CD4-positive, alpha-beta T cell treated with Interleukin-10 for 1 hour (primary cell): Measurements from ENCODE around the gene ST3GAL3.

Experiments used
- DNase-seq: peaks from one replicate; pipeline ENCODE4 v3.0.0-alpha.2; 2020

The ST3GAL3 gene

GRCh38 chr1:43789604-43790550 is 82.5 kb downstream of the ST3GAL3 start:
- peak; percentile 24 for DNase-seq

DNA sequence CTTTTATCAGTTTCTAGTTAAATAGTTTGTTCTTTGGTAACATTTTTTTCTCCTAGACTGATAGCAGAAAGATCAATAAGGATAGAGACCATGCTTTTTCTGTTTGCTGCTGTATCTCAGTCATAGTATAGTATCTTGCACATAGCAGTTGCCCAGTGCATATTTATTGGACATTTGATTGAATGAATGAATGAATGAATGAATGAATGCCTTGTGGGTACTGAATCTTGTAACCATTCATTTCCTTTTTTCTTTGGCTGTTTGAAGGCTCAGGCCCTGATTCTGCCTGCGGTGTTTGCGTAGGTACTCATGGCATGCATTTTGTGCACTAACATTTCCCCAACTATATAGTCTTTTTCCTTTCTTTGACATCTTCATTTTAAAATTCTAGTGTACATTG is 83.9 kb downstream of the ST3GAL3 start:
- DNase-seq: no peak

GRCh38 chr1:43796111-43796581 is 88.8 kb downstream of the ST3GAL3 start:
- no peak for DNase-seq

GRCh38 chr1:43797891-43798290 is 90.6 kb downstream of the ST3GAL3 start:
- no peak for DNase-seq

GRCh38 chr1:43799656-43800635 is 92.6 kb downstream of the ST3GAL3 start:
- no peak for DNase-seq

DNA sequence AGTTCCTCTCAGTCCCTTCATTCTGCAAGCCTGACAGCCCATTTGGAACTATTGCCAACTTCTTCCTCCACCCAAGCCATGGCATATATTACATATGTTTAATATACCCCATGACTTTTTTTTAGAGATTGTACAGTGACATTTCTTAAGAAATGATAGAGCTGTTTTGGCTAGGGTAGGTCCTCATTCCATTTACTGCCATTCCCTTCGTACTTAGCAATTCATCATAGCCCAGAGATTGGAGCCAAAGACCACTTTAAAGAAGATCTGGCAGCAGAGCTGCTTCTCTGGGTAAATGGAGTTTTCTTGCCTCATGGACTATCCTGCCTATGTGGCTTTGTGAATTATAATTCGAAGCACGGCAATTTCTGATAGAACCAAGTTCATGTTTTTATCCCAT is 93.4 kb downstream of the ST3GAL3 start:
- no peak for DNase-seq

- no peak for DNase-seq
Measured at GRCh38 chr1:43801203-43801602, 93.9 kb downstream of the ST3GAL3 start.

GRCh38 chr1:43802356-43802980 is 95.1 kb downstream of the ST3GAL3 start:
- no peak for DNase-seq

DNA sequence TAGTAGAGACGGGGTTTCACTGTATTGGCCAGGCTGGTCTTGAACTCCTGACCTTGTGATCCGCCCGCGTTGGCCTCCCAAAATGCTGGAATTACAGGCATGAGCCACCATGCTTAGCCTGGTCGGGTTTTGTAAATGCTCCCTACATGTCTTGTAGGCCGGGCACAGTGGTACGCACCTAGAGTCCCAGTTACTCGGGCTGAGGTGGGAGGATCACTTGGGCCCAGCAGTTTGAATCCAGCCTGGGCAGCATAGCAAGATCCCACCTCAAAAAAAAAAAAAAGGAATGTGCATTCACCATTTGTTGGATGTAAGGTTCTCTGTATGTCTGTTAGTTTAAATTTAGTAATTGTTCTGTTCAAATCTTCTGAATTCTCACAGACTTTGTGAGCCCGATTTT is 95.8 kb downstream of the ST3GAL3 start:
- DNase-seq: no peak

GRCh38 chr1:43803646-43804045 is 96.3 kb downstream of the ST3GAL3 start:
- DNase-seq: no peak

DNA sequence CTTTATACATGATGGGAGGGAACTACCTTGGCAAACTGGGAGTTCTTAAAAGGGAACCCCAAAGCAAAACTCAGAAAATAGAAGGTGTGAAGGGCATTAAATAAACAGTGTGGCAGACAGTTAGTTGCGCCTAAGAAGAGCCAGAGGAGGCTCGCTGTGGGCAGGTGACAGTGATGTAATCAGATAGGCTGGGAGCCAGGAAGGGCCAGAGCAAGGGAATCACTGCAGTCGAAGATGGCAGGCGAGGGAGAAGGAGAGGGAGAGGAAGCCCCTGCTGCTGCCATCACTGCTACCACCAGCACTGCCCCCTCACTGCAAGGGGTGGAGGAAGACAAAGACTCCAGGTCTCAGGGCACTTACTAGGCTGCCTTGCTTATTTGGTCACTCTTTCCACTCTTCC is 97.2 kb downstream of the ST3GAL3 start:
- no peak for DNase-seq

DNA sequence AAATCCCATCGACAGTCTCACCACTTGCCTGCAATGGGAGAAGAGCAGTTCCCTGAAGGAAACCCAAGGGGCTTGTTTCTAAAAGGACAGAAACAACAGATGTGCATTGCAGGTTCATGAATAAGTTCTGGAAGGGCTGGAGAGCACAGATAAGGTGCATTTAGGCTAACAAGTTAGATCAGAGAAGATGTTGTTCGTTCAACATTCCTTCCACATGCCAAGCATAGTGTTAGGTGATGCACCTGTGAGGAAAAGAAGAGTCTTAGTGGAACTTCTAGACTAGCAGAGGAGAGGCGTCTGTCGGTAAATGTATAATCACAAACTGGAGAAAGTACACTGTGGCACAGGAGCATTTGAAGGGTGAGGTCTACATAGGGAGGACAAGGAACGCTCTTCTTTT is 98.0 kb downstream of the ST3GAL3 start:
- DNase-seq: no peak

DNA sequence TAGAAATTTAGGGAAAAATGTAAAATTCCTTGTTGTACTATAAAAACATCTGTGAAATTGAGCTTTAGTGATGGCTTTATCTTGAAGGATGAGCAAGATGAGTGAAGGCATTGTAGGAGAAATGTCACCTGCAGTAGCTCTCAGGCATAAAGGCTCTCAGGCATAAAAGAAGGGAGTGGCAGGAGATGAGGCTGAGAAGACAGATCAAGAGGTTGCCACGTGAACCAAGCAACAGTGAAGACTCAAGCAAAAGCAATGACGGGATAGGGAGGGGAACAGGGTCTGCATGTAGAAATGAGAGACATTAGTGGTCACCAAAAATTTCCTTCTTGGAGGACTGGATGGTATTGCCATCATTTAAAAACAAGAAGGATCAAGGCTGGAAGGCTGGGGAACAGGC is 98.8 kb downstream of the ST3GAL3 start:
- DNase-seq: no peak

DNA sequence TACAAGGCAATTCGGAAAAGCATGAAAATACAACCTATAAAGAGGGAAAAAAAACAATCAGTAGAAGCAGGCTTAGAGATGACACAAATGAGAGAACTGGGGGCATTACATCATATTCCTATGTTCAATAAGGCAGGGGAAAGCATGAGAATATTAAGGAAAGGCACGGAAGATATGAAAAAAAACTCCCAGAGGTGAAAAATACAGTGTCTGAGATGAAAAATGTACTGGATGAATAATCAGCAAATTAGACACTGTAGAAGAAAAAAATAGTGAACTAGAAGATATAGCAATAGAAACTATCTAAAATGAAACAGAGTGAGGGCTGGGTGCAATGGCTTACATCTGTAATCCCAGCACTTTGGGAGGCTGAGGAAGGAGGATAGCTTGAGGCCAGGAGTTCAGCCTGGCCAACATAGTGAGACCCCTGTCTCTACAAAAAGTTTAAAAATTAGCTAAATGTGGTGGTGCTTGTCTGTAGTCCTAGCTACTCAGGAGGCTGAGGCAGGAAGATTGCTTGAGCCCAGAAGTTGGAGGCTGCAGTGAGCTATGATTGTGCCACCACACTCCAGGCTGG is 101.8 kb downstream of the ST3GAL3 start:
- no peak for DNase-seq

GRCh38 chr1:43812579-43812978 is 105.2 kb downstream of the ST3GAL3 start:
- no peak for DNase-seq

GRCh38 chr1:43814401-43814800 is 107.1 kb downstream of the ST3GAL3 start:
- no peak for DNase-seq

DNA sequence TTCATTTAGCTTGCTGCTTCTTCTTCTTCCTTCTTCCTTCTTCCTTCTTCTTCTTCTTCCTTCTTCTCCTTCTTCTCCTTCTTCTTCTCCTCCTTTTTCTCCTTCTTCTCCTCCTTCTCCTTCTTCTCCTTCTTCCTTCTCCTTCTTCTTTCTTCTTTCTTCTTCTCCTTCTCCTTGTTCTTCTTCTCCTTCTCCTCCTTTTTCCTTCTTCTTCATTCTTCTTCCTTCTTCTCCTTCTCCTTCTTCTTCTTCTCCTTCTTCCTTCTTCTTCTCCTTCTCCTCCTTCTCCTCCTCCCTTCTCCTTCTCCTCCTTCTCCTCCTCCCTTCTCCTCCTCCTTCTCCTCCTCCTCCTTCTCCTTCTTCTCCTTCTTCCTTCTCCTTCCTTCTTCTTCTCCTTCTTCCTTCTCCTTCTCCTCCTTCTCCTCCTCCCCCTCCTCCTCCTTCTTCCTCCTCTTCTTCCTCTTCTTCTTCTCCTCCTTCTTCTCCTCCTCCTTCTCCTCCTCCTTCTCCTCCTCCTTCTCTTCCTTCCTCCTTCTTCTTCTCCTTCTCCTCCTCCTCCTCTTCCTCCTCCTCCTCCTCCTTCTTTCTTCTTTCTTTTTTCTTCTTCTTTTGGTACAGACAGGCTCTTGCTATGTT is 110.1 kb downstream of the ST3GAL3 start:
- DNase-seq: no peak

GRCh38 chr1:43818691-43819090 is 111.4 kb downstream of the ST3GAL3 start:
- DNase-seq: no peak

DNA sequence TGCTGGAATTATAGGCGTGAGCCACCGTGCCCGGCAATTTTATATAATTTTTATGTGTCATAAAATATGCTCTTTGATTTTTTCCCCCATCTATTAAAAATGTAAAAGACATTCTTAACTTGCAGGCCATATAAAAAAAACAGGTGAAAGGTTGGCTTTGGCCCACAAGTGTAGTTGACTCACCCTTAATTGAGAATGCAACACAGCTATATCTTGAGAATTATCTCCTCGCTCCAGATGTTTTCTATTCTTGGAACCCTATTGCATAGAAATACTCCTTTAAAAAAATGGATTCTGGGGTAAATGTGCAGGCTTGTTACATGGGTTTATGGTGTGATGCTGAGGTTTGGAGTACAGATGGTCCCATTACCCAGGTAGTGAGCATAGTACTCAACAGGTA is 112.0 kb downstream of the ST3GAL3 start:
- DNase-seq: no peak

GRCh38 chr1:43821471-43821870 is 114.1 kb downstream of the ST3GAL3 start:
- no peak for DNase-seq

- no peak for DNase-seq
Measured at GRCh38 chr1:43822040-43822690, 114.8 kb downstream of the ST3GAL3 start.

DNA sequence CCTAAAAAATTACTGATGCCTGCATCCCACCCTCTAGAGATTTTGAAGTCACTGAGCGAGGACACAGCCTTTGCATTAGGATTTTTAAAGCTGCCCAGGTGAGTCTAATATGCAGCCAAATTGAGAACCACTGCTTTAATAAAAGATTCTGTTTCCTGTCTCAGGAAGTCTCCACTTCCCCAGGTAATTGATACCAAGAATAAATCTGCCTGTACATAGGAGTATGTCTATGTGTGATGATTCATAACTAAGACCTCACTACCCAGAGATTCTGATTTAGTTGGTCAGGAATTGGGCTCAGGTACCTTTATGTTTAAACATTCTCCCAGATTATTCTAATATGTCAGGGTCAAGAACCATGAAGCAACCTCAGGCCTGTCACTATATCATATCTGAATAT is 117.5 kb downstream of the ST3GAL3 start:
- DNase-seq: no peak
